Activated CD4-positive, alpha-beta memory T cell treated with anti-CD3 and anti-CD28 coated beads, Interleukin-2, amount 10 ng/mL, durations not matched to agents 7 days and 5 days (primary cell): ENCODE data around the gene NANOG. TPM values are rescaled to one million over a fixed set of nuclear protein-coding genes. Genes with fewer than 3 reads are reported as not detected.
"Not testable (repeated sequence)": the region's sequence is repeated elsewhere in the genome, so short reads cannot be mapped to it uniquely, and the experiment has no call there.

Source experiments
- CTCF ChIA-PET: fragments of 350-600 bp; sonication (Branson Sonifier 250); formaldehyde crosslinking; loops from one replicate; lab custom pipeline; 2021; ENCODE audit warnings: antibody characterized with exemption, inconsistent platforms; lab: Charles Lee
- POLR2A ChIA-PET: fragments of 350-600 bp; sonication (Branson Sonifier 250); formaldehyde crosslinking; loops from one replicate; lab custom pipeline; 2021; ENCODE audit warnings: antibody characterized with exemption; lab: Charles Lee
- DNase-seq: peaks from one replicate; pipeline ENCODE4 v3.0.0-alpha.2; 2020
- H3K27ac Mint-ChIP-seq: one replicate; pipeline ENCODE4 v1.8.0; 2021; ENCODE audit warnings: mild to moderate bottlenecking, mixed read lengths
- H3K27me3 Mint-ChIP-seq: one replicate; pipeline ENCODE4 v1.8.0; 2021; ENCODE audit warnings: mixed read lengths
- H3K36me3 Mint-ChIP-seq: one replicate; pipeline ENCODE4 v1.8.0; 2021; ENCODE audit warnings: low read depth, mixed read lengths
- H3K4me1 Mint-ChIP-seq: one replicate; pipeline ENCODE4 v1.8.0; 2021; ENCODE audit warnings: mixed read lengths
- H3K4me3 Mint-ChIP-seq: one replicate; pipeline ENCODE4 v1.8.0; 2021; ENCODE audit warnings: mild to moderate bottlenecking, mixed read lengths
- H3K9me3 Mint-ChIP-seq: one replicate; pipeline ENCODE4 v1.8.0; 2021; ENCODE audit warnings: mixed read lengths
- total RNA-seq, 2 experiments: library from RNA; stranded (reverse); gene quantifications; one replicate each; pipeline ENCODE4 v1.2.3, GENCODE V29; 2021

Gene NANOG
- total RNA-seq, 2 experiments from 2014 or later, result not detected

GRCh38 chr12:7847226-7848097 lies 58.3 kb downstream of the NANOG start:
- CTCF ChIA-PET, result interaction anchor here (1.4 kb wide), 1 partner anchor 8 kb away, joined by 3 read pairs; no protein-coding TSS in a partner anchor
- H3K9me3 Mint-ChIP-seq, POLR2A ChIA-PET, H3K36me3 Mint-ChIP-seq, H3K4me1 Mint-ChIP-seq, H3K4me3 Mint-ChIP-seq, H3K27ac Mint-ChIP-seq, DNase-seq: not testable (repeated sequence)
- peaks cover 20% of the 10 kb centered on the region for H3K27me3 Mint-ChIP-seq

- H3K9me3 Mint-ChIP-seq, DNase-seq, POLR2A ChIA-PET, H3K36me3 Mint-ChIP-seq, H3K4me3 Mint-ChIP-seq, CTCF ChIA-PET, H3K4me1 Mint-ChIP-seq, H3K27ac Mint-ChIP-seq: not testable (repeated sequence)
- H3K27me3 Mint-ChIP-seq, result peaks cover 26% of the 10 kb centered on the region
These were observed 58.9 kb downstream of the NANOG start for GRCh38 chr12:7848098-7848422.

Other genes starting within 250 kb of the NANOG start
- not detected for gene APOBEC1, start 123.5 kb upstream of the NANOG start, total RNA-seq
- gene GDF3, start 93.6 kb upstream of the NANOG start, total RNA-seq, result not detected
- not detected for gene DPPA3, start 78.0 kb upstream of the NANOG start, total RNA-seq
- not detected for gene CLEC4C, start 42.0 kb upstream of the NANOG start, total RNA-seq
- not detected for gene NANOGNB, start 24.2 kb upstream of the NANOG start, total RNA-seq
- gene SLC2A14, start 83.5 kb downstream of the NANOG start, total RNA-seq, result 10 to 100 TPM; 15.8 to 18.6 TPM
- gene SLC2A3, start 146.8 kb downstream of the NANOG start, total RNA-seq, result 100 to 1,000 TPM; 659 to 664 TPM
- gene FOXJ2, start 243.3 kb downstream of the NANOG start, total RNA-seq, result 10 to 100 TPM; 19.6 to 20.4 TPM